ENCODE data around the gene AMOTL2.

The AMOTL2 gene

DNA sequence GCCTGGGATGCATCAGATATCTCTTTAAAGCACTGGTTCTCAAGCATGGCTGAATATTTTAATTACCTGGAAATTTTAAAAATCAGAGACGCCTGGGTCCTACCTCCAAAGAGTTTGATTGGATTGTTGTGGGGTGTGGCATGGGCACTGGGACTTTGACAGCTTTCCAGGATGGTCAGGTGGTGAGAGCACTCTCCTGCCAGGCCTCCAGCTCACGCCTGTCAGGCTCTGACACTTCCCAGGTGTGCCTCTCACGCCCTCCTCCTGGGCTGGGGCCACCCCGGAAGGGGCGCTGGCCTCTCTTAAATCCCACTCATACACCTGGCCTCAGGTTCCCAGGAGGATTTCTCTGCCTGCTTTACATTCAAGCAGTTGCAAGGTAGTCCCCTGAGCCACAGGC lies 48.5 kb downstream of the AMOTL2 start:
- no peak for DNase-seq (ENCODE audit: low read depth, low spot score)
- no peak overlapping the region for H3K27ac ChIP-seq (ENCODE audit: low read length)

DNA sequence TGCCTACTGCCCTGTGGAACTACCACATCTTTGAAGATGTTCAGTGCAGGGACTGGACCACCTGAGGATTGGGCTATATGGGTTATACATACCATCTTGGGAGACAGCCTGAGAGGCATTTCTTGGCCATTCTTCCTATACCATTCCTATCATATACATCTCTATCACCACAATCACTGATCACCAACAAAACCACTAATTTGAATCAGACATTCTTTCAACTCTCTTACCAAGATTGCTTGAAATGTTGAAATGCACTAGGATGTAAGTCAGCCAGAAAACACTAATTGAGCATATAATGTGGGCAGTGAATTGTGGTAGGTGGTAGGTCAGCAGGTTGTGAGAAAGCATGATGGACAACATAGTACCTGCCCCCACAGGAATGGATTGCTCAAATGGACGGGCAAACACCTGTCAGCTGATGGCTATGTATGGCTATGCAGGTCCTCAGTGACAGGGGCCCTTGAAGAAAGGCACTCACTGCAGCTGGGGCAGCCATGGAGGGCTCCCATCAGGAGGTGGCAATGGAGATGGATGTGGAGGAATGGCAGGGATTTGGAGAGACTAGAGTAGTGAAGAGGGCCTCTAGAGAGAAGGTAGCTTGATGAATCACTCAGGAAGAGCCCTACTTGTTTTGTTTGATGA lies 49.1 kb downstream of the AMOTL2 start:
- peaks cover 11% of the 10 kb centered on the region for H3K4me1 ChIP-seq (ENCODE audit: control insufficient read depth, insufficient read depth, low read length)
- no peaks in the 10 kb centered on the region for H3K9me3 ChIP-seq (ENCODE audit: control insufficient read depth, insufficient read depth, low read length)
- no CpG with 5 or more reads among the region's 1 CpG for WGBS (ENCODE audit: insufficient coverage, insufficient read length)
- H3K27ac ChIP-seq (ENCODE audit: low read length) = no peak overlapping the region
- DNase-seq (ENCODE audit: low read depth, low spot score) = no peak
- H3K36me3 ChIP-seq (ENCODE audit: control insufficient read depth, insufficient read depth, low read length) = no peaks in the 10 kb centered on the region
- no peak overlapping the region for H3K4me3 ChIP-seq (ENCODE audit: low read length)
- H3K27me3 ChIP-seq (ENCODE audit: control insufficient read depth, insufficient read depth, low read length) = no peaks in the 10 kb centered on the region

More for the DNA sequence above, 48.5 kb downstream of the AMOTL2 start:
- peaks cover 11% of the 10 kb centered on the region for H3K4me1 ChIP-seq (ENCODE audit: control insufficient read depth, insufficient read depth, low read length)
- WGBS (ENCODE audit: insufficient coverage, insufficient read length) = no CpG with 5 or more reads among the region's 5 CpGs
- no peak overlapping the region for H3K4me3 ChIP-seq (ENCODE audit: low read length)
- no peaks in the 10 kb centered on the region for H3K27me3 ChIP-seq (ENCODE audit: control insufficient read depth, insufficient read depth, low read length)
- H3K36me3 ChIP-seq (ENCODE audit: control insufficient read depth, insufficient read depth, low read length) = no peaks in the 10 kb centered on the region
- no peaks in the 10 kb centered on the region for H3K9me3 ChIP-seq (ENCODE audit: control insufficient read depth, insufficient read depth, low read length)

DNA sequence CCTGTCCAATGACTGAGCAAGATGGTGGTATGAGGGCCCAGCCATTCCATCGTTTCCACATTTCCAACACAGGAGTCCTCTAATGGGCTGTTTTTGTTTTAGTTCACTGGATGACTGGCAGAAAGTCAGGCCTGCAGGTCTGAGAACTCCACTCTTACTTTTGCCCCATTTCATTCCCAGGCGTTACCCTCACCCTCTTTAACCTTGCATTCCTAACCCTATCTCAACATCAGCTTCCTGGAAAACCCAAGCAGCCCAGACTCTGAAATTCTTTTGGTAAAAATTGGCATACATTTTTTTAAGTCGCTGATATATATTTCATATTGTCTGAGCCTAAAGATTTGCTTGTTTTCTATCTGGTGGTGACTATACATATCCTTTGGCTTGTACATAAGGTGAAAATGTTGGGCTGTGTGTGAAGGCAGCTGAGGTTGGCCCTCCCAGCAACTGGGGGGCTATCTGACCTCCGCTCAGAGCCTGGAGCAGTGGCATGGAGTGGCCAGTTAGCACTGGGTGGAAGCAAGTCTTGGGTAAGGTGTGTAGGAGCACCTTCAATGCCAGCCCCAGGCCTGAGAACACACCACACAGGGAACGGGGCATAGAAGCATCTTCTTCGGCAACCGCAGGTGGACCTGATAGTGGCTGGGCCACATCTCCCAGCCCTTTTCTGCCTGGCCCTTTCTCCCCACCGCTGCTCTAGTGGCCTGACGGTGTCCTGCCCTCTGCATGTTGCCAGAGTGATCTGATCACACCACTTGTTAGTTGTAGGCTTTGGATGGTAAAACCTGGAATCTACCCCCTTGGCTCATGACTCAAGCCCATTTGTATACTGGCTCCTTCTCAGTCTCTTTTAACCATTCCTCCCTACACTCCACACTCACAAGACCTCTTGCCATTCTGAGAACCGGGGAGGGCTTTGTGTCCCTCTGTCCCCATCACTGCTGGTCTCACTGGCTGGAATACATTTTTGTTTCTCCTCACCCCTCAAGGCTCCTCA lies 50.0 kb downstream of the AMOTL2 start:
- no peaks in the 10 kb centered on the region for H3K9me3 ChIP-seq (ENCODE audit: control insufficient read depth, insufficient read depth, low read length)
- peaks cover 11% of the 10 kb centered on the region for H3K4me1 ChIP-seq (ENCODE audit: control insufficient read depth, insufficient read depth, low read length)
- H3K27ac ChIP-seq (ENCODE audit: low read length) = no peak overlapping the region
- H3K4me3 ChIP-seq (ENCODE audit: low read length) = no peak overlapping the region
- H3K27me3 ChIP-seq (ENCODE audit: control insufficient read depth, insufficient read depth, low read length) = no peaks in the 10 kb centered on the region
- no peaks in the 10 kb centered on the region for H3K36me3 ChIP-seq (ENCODE audit: control insufficient read depth, insufficient read depth, low read length)
- WGBS (ENCODE audit: insufficient coverage, insufficient read length) = no CpG with 5 or more reads among the region's 10 CpGs
- no peak for DNase-seq (ENCODE audit: low read depth, low spot score)

DNA sequence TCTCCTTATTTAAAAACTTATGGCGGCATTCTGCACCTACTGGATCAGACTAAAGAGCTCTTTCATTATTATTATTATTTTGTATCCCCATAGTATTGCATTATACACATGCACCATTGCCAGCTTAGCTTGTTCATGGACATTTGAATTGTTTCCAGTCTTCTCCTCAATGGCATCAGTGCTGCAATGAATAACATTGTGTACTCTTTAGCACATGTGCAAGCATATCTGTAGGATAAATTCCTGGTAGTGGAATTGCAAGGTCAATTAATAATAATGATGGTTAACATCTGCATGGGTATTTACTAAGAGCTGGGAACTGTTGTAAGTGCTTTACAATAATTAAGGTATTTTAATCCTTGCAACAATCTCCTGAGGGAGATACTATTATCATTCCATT lies 52.0 kb downstream of the AMOTL2 start:
- no peak for DNase-seq (ENCODE audit: low read depth, low spot score)
- no CpG with 5 or more reads among the region's 1 CpG for WGBS (ENCODE audit: insufficient coverage, insufficient read length)
- peaks cover 7% of the 10 kb centered on the region for H3K4me1 ChIP-seq (ENCODE audit: control insufficient read depth, insufficient read depth, low read length)
- H3K27ac ChIP-seq (ENCODE audit: low read length) = no peak overlapping the region
- H3K4me3 ChIP-seq (ENCODE audit: low read length) = no peak overlapping the region
- H3K27me3 ChIP-seq (ENCODE audit: control insufficient read depth, insufficient read depth, low read length) = no peaks in the 10 kb centered on the region
- H3K9me3 ChIP-seq (ENCODE audit: control insufficient read depth, insufficient read depth, low read length) = no peaks in the 10 kb centered on the region
- no peaks in the 10 kb centered on the region for H3K36me3 ChIP-seq (ENCODE audit: control insufficient read depth, insufficient read depth, low read length)

DNA sequence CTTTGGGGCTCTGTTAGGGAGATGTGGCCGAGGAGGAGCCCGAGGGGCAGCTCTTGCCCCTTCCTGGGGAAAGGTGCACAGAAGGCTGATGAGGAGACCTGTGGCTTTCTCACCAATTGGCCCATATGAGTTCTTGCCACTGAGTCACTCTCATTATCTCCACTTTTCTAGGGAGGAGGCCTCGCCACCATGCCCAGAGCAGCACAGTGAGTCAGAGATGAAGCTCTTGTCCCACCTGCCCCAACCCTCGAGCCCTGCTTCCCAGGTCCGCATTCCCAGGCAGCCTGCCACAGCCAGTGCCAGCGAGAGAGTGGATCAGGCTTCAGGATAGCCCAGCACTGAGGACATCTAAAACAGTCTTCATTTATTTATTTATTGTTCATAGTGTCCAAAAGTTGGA lies 53.5 kb downstream of the AMOTL2 start:
- no peak for DNase-seq (ENCODE audit: low read depth, low spot score)
- H3K27ac ChIP-seq (ENCODE audit: low read length) = no peak overlapping the region
- peaks cover under 1% of the 10 kb centered on the region for H3K4me1 ChIP-seq (ENCODE audit: control insufficient read depth, insufficient read depth, low read length)
- no peaks in the 10 kb centered on the region for H3K36me3 ChIP-seq (ENCODE audit: control insufficient read depth, insufficient read depth, low read length)
- no peaks in the 10 kb centered on the region for H3K9me3 ChIP-seq (ENCODE audit: control insufficient read depth, insufficient read depth, low read length)
- no peaks in the 10 kb centered on the region; the same call in 1 of the 2 replicates for H3K27me3 ChIP-seq (ENCODE audit: control insufficient read depth, insufficient read depth, low read length)
- no peak overlapping the region for H3K4me3 ChIP-seq (ENCODE audit: low read length)
- WGBS (ENCODE audit: insufficient coverage, insufficient read length) = no CpG with 5 or more reads among the region's 6 CpGs

DNA sequence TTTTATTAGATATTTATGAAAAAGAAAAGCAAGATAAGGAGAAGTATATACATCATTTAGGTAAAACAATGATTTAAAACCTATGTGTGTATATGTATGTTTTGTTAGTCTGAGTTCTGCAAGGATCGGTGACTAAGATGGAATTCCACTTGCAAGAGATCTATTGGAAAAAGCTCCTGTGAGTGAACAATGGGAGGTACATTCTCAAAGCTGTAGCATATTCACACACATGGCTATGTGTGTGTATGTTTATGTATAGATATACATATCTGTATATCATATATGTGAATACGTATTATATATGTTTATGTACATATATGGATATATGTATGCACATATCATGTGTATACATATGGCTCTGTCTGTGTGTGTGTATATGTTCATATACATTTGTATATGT lies 54.3 kb downstream of the AMOTL2 start:
- WGBS (ENCODE audit: insufficient coverage, insufficient read length) = no CpG with 5 or more reads among the region's 2 CpGs
- no peak overlapping the region for H3K27ac ChIP-seq (ENCODE audit: low read length)

DNA sequence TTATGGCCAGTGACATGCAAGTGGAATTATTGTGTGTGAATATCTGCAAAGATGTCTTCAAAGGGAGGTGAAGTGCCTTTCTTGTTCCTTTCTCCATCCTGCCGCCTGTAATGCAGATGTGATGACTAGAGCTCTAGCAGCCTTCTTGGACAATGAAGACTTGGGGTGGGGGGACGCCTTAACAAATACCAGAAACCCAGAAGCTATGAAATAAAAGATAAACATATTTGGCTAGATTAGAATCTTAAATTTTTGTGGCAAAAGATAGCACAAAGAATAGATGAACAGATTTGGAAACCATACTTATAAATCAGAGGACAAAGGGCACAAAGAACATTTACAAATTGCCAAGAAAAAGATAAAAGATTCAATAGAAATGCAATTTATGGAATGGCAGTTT lies 56.1 kb downstream of the AMOTL2 start:
- Histone ChIP-seq H3K27me3 (ENCODE audit: control insufficient read depth, insufficient read depth, low read length) (peaks cover 3% of the 10 kb centered on the region; the same call in 1 of the 2 replicates), H3K4me3 (ENCODE audit: low read length) (no peak overlapping the region), H3K4me1 (ENCODE audit: control insufficient read depth, insufficient read depth, low read length) (peaks cover 17% of the 10 kb centered on the region), H3K36me3 (ENCODE audit: control insufficient read depth, insufficient read depth, low read length) (no peaks in the 10 kb centered on the region), H3K9me3 (ENCODE audit: control insufficient read depth, insufficient read depth, low read length) (no peaks in the 10 kb centered on the region), H3K27ac (ENCODE audit: low read length) (no peak overlapping the region)
- WGBS (ENCODE audit: insufficient coverage, insufficient read length) = no CpG with 5 or more reads among the region's 2 CpGs
- DNase-seq (ENCODE audit: low read depth, low spot score) = no peak

More for the DNA sequence above, 54.3 kb downstream of the AMOTL2 start:
- peaks cover 7% of the 10 kb centered on the region for H3K4me1 ChIP-seq (ENCODE audit: control insufficient read depth, insufficient read depth, low read length)
- H3K4me3 ChIP-seq (ENCODE audit: low read length) = no peak overlapping the region
- no peaks in the 10 kb centered on the region for H3K36me3 ChIP-seq (ENCODE audit: control insufficient read depth, insufficient read depth, low read length)
- H3K9me3 ChIP-seq (ENCODE audit: control insufficient read depth, insufficient read depth, low read length) = no peaks in the 10 kb centered on the region
- DNase-seq (ENCODE audit: low read depth, low spot score) = no peak
- H3K27me3 ChIP-seq (ENCODE audit: control insufficient read depth, insufficient read depth, low read length) = no peaks in the 10 kb centered on the region; the same call in 1 of the 2 replicates

DNA sequence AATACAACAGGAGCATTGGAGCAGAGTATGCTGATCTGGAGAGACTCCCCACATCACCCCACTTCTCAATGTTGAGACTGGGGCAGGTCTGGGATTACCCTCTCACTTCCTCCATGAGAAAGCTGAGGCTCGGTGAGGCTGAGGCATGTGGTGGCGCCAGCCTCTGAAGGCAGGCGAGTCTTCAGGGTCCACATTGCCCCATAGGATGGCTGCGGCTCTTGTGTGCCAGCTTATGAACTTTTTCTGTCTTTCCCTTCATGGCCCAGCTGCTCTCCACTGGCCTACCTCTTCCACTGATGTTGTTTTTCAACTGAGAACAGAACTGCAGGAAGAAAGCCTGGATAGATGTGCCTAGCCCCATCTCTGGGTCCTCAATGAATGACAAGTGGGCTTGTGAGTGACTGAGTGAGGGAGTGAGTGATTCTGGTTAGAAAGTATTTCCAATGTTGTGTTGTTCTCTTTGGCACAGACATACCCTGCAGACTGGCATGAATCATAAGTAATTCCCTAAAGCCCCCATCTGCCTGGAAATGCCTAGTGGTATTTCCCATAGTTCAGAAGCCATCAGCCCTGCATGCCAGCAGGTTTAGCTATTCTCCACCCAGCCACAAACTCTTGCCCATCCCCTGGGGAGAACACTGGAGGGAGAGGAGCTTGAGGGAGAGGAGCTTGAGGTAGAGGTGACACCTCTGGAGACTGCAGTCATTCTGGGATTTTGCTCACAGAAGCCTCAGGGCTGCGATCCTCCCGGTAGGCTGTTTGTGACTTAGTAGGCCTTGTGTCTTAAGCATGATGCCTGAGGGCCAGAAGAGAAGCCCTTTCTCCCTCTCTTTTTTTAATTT lies 56.9 kb downstream of the AMOTL2 start:
- Histone ChIP-seq H3K27me3 (ENCODE audit: control insufficient read depth, insufficient read depth, low read length) (peaks cover 3% of the 10 kb centered on the region; the same call in 1 of the 2 replicates), H3K4me3 (ENCODE audit: low read length) (no peak overlapping the region), H3K9me3 (ENCODE audit: control insufficient read depth, insufficient read depth, low read length) (no peaks in the 10 kb centered on the region), H3K4me1 (ENCODE audit: control insufficient read depth, insufficient read depth, low read length) (peaks cover 17% of the 10 kb centered on the region), H3K36me3 (ENCODE audit: control insufficient read depth, insufficient read depth, low read length) (no peaks in the 10 kb centered on the region), H3K27ac (ENCODE audit: low read length) (no peak overlapping the region)
- WGBS (ENCODE audit: insufficient coverage, insufficient read length) = no CpG with 5 or more reads among the region's 6 CpGs
- DNase-seq (ENCODE audit: low read depth, low spot score) = no peak

DNA sequence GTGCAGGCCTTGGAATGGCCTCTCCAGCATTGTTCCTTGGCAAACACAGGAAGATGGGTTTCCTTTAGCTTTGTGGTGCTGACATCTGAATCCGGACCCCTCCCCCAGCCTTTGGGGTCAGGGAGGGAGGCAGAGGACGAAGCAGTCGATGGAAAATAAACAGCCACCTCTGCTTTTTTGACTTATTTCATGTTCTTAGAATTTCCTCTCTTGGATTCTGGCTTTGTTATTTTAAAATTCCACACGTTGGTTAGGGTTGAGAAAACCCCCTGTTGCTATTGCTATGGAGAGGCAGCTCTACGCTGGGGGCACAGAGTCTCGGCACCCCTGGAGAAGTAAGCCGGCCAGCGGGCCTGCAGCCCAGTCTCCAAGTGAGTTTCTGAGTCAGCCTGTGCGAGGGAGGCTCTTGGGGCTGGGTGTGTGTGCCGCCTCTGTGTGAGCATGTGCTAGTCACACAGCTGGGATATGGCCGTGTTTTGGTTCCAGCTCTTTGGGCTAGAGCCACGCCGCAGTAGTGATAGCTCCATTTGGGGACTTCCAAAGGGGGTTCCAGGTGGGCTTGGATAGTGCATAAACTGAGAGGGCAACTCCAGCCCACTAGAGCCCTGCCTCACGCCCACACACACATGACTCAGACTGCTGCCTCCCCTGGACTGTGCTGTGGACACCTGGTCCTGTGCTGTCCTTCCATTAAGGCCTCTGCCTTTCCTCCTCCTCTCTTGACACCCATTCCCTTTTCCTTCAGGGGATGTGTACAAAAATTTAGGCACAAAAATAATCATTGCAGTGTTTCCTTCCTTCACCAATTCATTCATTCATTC lies 58.8 kb downstream of the AMOTL2 start:
- no peak for DNase-seq (ENCODE audit: low read depth, low spot score)
- no CpG with 5 or more reads among the region's 14 CpGs for WGBS (ENCODE audit: insufficient coverage, insufficient read length)
- Histone ChIP-seq H3K27ac (ENCODE audit: low read length) (no peak overlapping the region), H3K4me1 (ENCODE audit: control insufficient read depth, insufficient read depth, low read length) (peaks cover 17% of the 10 kb centered on the region), H3K27me3 (ENCODE audit: control insufficient read depth, insufficient read depth, low read length) (peaks cover 3% of the 10 kb centered on the region; the same call in 1 of the 2 replicates), H3K9me3 (ENCODE audit: control insufficient read depth, insufficient read depth, low read length) (no peaks in the 10 kb centered on the region), H3K36me3 (ENCODE audit: control insufficient read depth, insufficient read depth, low read length) (no peaks in the 10 kb centered on the region), H3K4me3 (ENCODE audit: low read length) (no peak overlapping the region)

Measured in iPS DF 6.9 (cell line).